OCI-LY1 (cell line): Measurements from ENCODE around the gene SCAPER.
"Not testable (repeated sequence)": the region's sequence is repeated elsewhere in the genome, so short reads cannot be mapped to it uniquely, and the experiment has no call there.

Experiments
- H2AFZ ChIP-seq: fragments of 200-600 bp; sonication (generic), shearing (Covaris generic); 2 replicates; pipeline ENCODE4 v1.6.0; 2014; ENCODE audit warnings: antibody characterized with exemption, mild to moderate bottlenecking, low read length
- H3F3A ChIP-seq: fragments of 200-600 bp; sonication (generic), shearing (Covaris generic); 2 replicates; pipeline ENCODE4 v1.6.0; 2014; ENCODE audit warnings: mild to moderate bottlenecking, antibody characterized with exemption, low read length, moderate library complexity; ENCODE audit not compliant: insufficient read depth
- H3K27ac ChIP-seq: fragments of 200-600 bp; sonication (generic); 2 replicates; pipeline ENCODE4 v1.5.1; 2014; ENCODE audit warnings: low read length, mixed run types, mild to moderate bottlenecking, low read depth; ENCODE audit not compliant: poor library complexity, severe bottlenecking
- H3K27me3 ChIP-seq: fragments of 200-600 bp; sonication (generic); 2 replicates; pipeline ENCODE4 v1.6.0; 2014; ENCODE audit warnings: antibody characterized with exemption, mild to moderate bottlenecking, low read length, moderate library complexity; ENCODE audit not compliant: insufficient read depth
- H3K36me3 ChIP-seq: fragments of 200-600 bp; sonication (generic); 2 replicates; pipeline ENCODE4 v1.6.1; 2014; ENCODE audit warnings: mild to moderate bottlenecking, antibody characterized with exemption, low read length, moderate library complexity, mixed read lengths; ENCODE audit not compliant: insufficient read depth
- H3K4me1 ChIP-seq: fragments of 200-600 bp; sonication (generic); 2 replicates; pipeline ENCODE4 v1.5.1; 2014; ENCODE audit warnings: mild to moderate bottlenecking, low read length, moderate library complexity; ENCODE audit not compliant: insufficient read depth, severe bottlenecking
- H3K4me2 ChIP-seq: fragments of 200-600 bp; sonication (generic), shearing (Covaris generic); 2 replicates; pipeline ENCODE4 v1.6.1; 2014; ENCODE audit warnings: low read length
- H3K4me3 ChIP-seq: fragments of 200-600 bp; sonication (generic); 2 replicates; pipeline ENCODE4 v1.5.1; 2014; ENCODE audit warnings: low read length, low read depth, mild to moderate bottlenecking, mixed read lengths; ENCODE audit not compliant: poor library complexity, severe bottlenecking
- H3K79me2 ChIP-seq: fragments of 200-600 bp; shearing (Covaris generic); 2 replicates; pipeline ENCODE4 v1.6.1; 2016; ENCODE audit warnings: mixed run types, low read length, mixed read lengths; ENCODE audit not compliant: insufficient read depth
- H3K9ac ChIP-seq: fragments of 200-600 bp; sonication (generic), shearing (Covaris generic); 2 replicates; pipeline ENCODE4 v1.6.1; 2014; ENCODE audit warnings: mild to moderate bottlenecking, low read length, mixed read lengths
- H3K9me2 ChIP-seq: fragments of 200-600 bp; sonication (generic), shearing (Covaris generic); 2 replicates; pipeline ENCODE4 v1.6.1; 2014; ENCODE audit warnings: low read depth, mild to moderate bottlenecking, low read length, mixed read lengths
- H3K9me3 ChIP-seq: fragments of 200-600 bp; shearing (Covaris generic); 2 replicates; pipeline ENCODE4 v1.6.1; 2014; ENCODE audit warnings: low read length, mixed read lengths
- H4K20me1 ChIP-seq: fragments of 200-600 bp; sonication (generic), shearing (Covaris generic); 2 replicates; pipeline ENCODE4 v1.6.0; 2016; ENCODE audit warnings: mild to moderate bottlenecking, low read length; ENCODE audit not compliant: insufficient read depth
- EZH2 ChIP-seq: fragments of 200-600 bp; sonication (generic), shearing (Covaris generic); IDR thresholded peaks from 2 replicates; pipeline ENCODE4 v1.8.0; 2017; ENCODE audit warnings: borderline replicate concordance, mixed run types, mild to moderate bottlenecking, antibody characterized with exemption, low read length, moderate library complexity, mixed read lengths
- TF ChIP-seq, protein P1 (sequence below): fragments of 200-600 bp; sonication (generic), shearing (Covaris generic); IDR thresholded peaks from 2 replicates; pipeline ENCODE4 v1.5.1; 2017; ENCODE audit warnings: mild to moderate bottlenecking, antibody characterized with exemption, low read length, moderate library complexity, mixed read lengths

The SCAPER gene

GRCh38 chr15:76303909-76304308, 601.2 kb downstream of the SCAPER start:
- no peaks in the 10 kb centered on the region for H3K9me3 ChIP-seq
- no peaks in the 10 kb centered on the region for H3K9me2 ChIP-seq
- no peak overlapping the region for H3K4me3 ChIP-seq
- H4K20me1 ChIP-seq, result no peaks in the 10 kb centered on the region
- no peak overlapping the region for H3K4me2 ChIP-seq
- TF ChIP-seq, protein P1, sequence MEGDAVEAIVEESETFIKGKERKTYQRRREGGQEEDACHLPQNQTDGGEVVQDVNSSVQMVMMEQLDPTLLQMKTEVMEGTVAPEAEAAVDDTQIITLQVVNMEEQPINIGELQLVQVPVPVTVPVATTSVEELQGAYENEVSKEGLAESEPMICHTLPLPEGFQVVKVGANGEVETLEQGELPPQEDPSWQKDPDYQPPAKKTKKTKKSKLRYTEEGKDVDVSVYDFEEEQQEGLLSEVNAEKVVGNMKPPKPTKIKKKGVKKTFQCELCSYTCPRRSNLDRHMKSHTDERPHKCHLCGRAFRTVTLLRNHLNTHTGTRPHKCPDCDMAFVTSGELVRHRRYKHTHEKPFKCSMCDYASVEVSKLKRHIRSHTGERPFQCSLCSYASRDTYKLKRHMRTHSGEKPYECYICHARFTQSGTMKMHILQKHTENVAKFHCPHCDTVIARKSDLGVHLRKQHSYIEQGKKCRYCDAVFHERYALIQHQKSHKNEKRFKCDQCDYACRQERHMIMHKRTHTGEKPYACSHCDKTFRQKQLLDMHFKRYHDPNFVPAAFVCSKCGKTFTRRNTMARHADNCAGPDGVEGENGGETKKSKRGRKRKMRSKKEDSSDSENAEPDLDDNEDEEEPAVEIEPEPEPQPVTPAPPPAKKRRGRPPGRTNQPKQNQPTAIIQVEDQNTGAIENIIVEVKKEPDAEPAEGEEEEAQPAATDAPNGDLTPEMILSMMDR, result no peak
- TF ChIP-seq EZH2, result no peak
- H2AFZ ChIP-seq, result no peak overlapping the region
- H3K36me3 ChIP-seq, result peaks cover 18% of the 10 kb centered on the region
- H3K27ac ChIP-seq, result no peak overlapping the region
- H3K4me1 ChIP-seq, result peaks cover 8% of the 10 kb centered on the region
- peaks cover 97% of the 10 kb centered on the region for H3K79me2 ChIP-seq
- no peaks in the 10 kb centered on the region for H3F3A ChIP-seq
- H3K9ac ChIP-seq, result no peak overlapping the region
- H3K27me3 ChIP-seq, result no peaks in the 10 kb centered on the region

GRCh38 chr15:76299786-76300185, 605.4 kb downstream of the SCAPER start:
- H3K9me2 ChIP-seq, result no peaks in the 10 kb centered on the region
- H3K9ac ChIP-seq, result no peak overlapping the region
- no peaks in the 10 kb centered on the region for H3K9me3 ChIP-seq
- H3F3A ChIP-seq, result no peaks in the 10 kb centered on the region
- H3K36me3 ChIP-seq, result peaks cover 14% of the 10 kb centered on the region; the same call in 1 of the 2 replicates
- H3K4me3 ChIP-seq, result no peak overlapping the region
- no peak for TF ChIP-seq EZH2
- no peak overlapping the region for H3K27ac ChIP-seq
- H3K4me1 ChIP-seq, result no peaks in the 10 kb centered on the region
- no peak overlapping the region for H3K4me2 ChIP-seq
- peaks cover 4% of the 10 kb centered on the region; the same call in 1 of the 2 replicates for H4K20me1 ChIP-seq
- no peak overlapping the region for H2AFZ ChIP-seq
- H3K79me2 ChIP-seq, result peaks cover 95% of the 10 kb centered on the region
- H3K27me3 ChIP-seq, result no peaks in the 10 kb centered on the region

- Histone ChIP-seq H2AFZ (no peak overlapping the region), H3K4me2 (no peak overlapping the region), H4K20me1 (peaks cover 4% of the 10 kb centered on the region; the same call in 1 of the 2 replicates), H3K4me1 (no peaks in the 10 kb centered on the region), H3K9me2 (no peaks in the 10 kb centered on the region), H3K27me3 (no peaks in the 10 kb centered on the region), H3K4me3 (no peak overlapping the region), H3K9me3 (no peaks in the 10 kb centered on the region), H3F3A (no peaks in the 10 kb centered on the region), H3K36me3 (peaks cover 17% of the 10 kb centered on the region; the same call in 1 of the 2 replicates), H3K27ac (no peak overlapping the region), H3K9ac (no peak overlapping the region), H3K79me2 (peaks cover 94% of the 10 kb centered on the region)
- TF ChIP-seq EZH2, result no peak
- TF ChIP-seq, protein P1, result no peak
These were observed 606.2 kb downstream of the SCAPER start for GRCh38 chr15:76298986-76299385.

DNA sequence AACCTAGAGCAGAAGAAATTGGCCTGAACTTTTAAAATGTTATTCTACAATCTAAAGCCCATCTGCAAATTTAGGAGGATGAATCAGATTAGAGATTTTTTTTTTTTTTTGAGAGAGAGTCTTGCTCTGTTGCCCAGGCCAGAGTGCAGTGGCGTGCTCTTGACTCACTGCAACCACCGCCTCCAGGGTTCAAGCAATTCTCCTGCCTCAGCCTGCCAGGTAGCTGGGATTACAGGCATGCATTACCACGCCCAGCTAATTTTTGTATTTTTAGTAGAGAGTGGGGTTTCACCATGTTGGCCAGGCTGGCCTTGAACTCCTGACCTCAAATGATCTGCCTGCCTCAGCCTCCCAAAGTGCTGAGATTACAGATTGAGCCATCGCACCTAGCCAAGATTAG, 607.2 kb downstream of the SCAPER start:
- not testable (repeated sequence) for H3K9me3 ChIP-seq, H3K27me3 ChIP-seq, H3K9ac ChIP-seq, H3K4me2 ChIP-seq, H3K27ac ChIP-seq, H4K20me1 ChIP-seq, H3F3A ChIP-seq, H3K4me1 ChIP-seq, H3K9me2 ChIP-seq, H2AFZ ChIP-seq, H3K4me3 ChIP-seq
- H3K36me3 ChIP-seq, result peaks cover 20% of the 10 kb centered on the region; the same call in 1 of the 2 replicates
- peaks cover 94% of the 10 kb centered on the region for H3K79me2 ChIP-seq
